A549 (cell line): ENCODE measurements around the gene FRG2C. TPM values are rescaled to one million over a fixed set of nuclear protein-coding genes. Genes with fewer than 3 reads are reported as not detected.
A peak's percentile ranks its signal among the peaks of the same experiment; 100 is the strongest.
"Not testable (repeated sequence)": the region's sequence is repeated elsewhere in the genome, so short reads cannot be mapped to it uniquely, and the experiment has no call there.

Experiments used
- ATAC-seq, 2 experiments: fragments of 200-7000 bp in 1 of 2; fragments of >200 bp in 1 of 2; cut with Nextera tagmentation in 1 of 2; cut with Tn5 transposase in 1 of 2; 3 replicates each; pipeline versions ENCODE4 v1.8.0 to v1.9.1; 2018 to 2020; ENCODE audit warnings: mild to moderate bottlenecking in 1 of 2, moderate library complexity in 1 of 2
- CTCF ChIA-PET: fragments of 300-600 bp; sonication (Branson Sonifier 250); formaldehyde crosslinking; extraction: SDS; loops from one replicate; lab custom pipeline; 2021; ENCODE audit warnings: antibody characterized with exemption, inconsistent platforms; lab: Yijun Ruan, JAX
- POLR2A ChIA-PET: fragments of 350-600 bp; formaldehyde crosslinking; extraction: SDS; loops from one replicate; lab custom pipeline; 2021; ENCODE audit warnings: antibody characterized with exemption, inconsistent platforms; lab: Yijun Ruan, JAX
- DNase-seq, 2 experiments: peaks; one replicate each; pipeline versions ENCODE4 v3.0.0 to v3.0.0-alpha.2; 2011 to 2016; ENCODE audit warnings: low read depth in 1 of 2, low spot score in 1 of 2
- FAIRE-seq: peaks from 2 replicates; lab custom pipeline; 2011; peaks lifted over from hg19 to GRCh38; lab: Jason Lieb, UNC
- H3K27ac ChIP-seq, 2 experiments: fragments of >200 bp; sonication (Bioruptor Twin); formaldehyde crosslinking; 3 replicates each; pipeline ENCODE4 v1.5.1; 2016 to 2017
- H3K4me1 ChIP-seq: fragments of >200 bp; sonication (Bioruptor Twin); formaldehyde crosslinking; 3 replicates; pipeline ENCODE4 v1.6.1; 2016
- H3K4me2 ChIP-seq: fragments of >200 bp; sonication (Bioruptor Twin); formaldehyde crosslinking; 3 replicates; pipeline ENCODE4 v1.6.1; 2016
- H3K4me3 ChIP-seq: fragments of >200 bp; sonication (Bioruptor Twin); formaldehyde crosslinking; 3 replicates; pipeline ENCODE4 v1.5.1; 2016
- H3K9me3 ChIP-seq: fragments of >200 bp; sonication (Bioruptor Twin); formaldehyde crosslinking; 3 replicates; pipeline ENCODE4 v1.6.1; 2016
- ATOH8 ChIP-seq: fragments of 250-450 bp; sonication (Bioruptor Pico); IDR thresholded peaks from 2 replicates; pipeline ENCODE4 v1.5.0; 2020; ENCODE audit warnings: low read depth, mild to moderate bottlenecking, moderate library complexity
- HOXB13 ChIP-seq: fragments of 250-450 bp; sonication (Bioruptor Pico); IDR thresholded peaks from 2 replicates; pipeline ENCODE4 v1.5.0; 2020; ENCODE audit warnings: low read depth, mild to moderate bottlenecking, moderate library complexity
- MAX ChIP-seq: IDR thresholded peaks from 2 replicates; pipeline ENCODE4 v1.6.1; 2012
- NFE2L2 ChIP-seq: fragments of 150-350 bp; conservative IDR thresholded peaks from 2 replicates; pipeline ENCODE4 v1.6.1; 2014; ENCODE audit warnings: low read length
- RCOR1 ChIP-seq: fragments of 150-350 bp; IDR thresholded peaks from 2 replicates; pipeline ENCODE4 v1.6.1; 2014; ENCODE audit warnings: antibody characterized with exemption, low read length, low read depth
- REST ChIP-seq: fragments of 200-600 bp; sonication (generic); IDR thresholded peaks from 2 replicates; pipeline ENCODE4 v1.6.1; 2016; ENCODE audit warnings: antibody characterized with exemption, mild to moderate bottlenecking, moderate library complexity
- TP53 ChIP-seq: fragments of 250-450 bp; sonication (Bioruptor Pico); IDR thresholded peaks from 2 replicates; pipeline ENCODE4 v1.5.0; 2021; ENCODE audit warnings: mild to moderate bottlenecking, moderate library complexity
- USF2 ChIP-seq: fragments of 450-650 bp; IDR thresholded peaks from 2 replicates; pipeline ENCODE4 v1.6.1; 2014; ENCODE audit warnings: antibody characterized with exemption
- ZSCAN20 ChIP-seq: fragments of 250-450 bp; sonication (Bioruptor Pico); IDR thresholded peaks from 2 replicates; pipeline ENCODE4 v1.8.0; 2022; ENCODE audit warnings: mild to moderate bottlenecking, moderate library complexity
- WGBS: methylation state at CpG from one replicate; pipeline ENCODE4 v1.1.6; 2017; ENCODE audit errors: missing lambda C conversion rate; 5-methylcytosine and 5-hydroxymethylcytosine counted together
- polyA minus RNA-seq: library from RNA; depleted of rRNA, polyadenylated mRNA; stranded (reverse); fragments of >200 nt; gene quantifications from 2 replicates; pipeline ENCODE4 v1.2.3, GENCODE V29; 2011; rRNA and poly(A)+ RNA removed
- polyA plus RNA-seq, 4 experiments: library from polyadenylated mRNA; depleted of rRNA in 3 of 4; stranded (reverse); fragments of >200 nt; fragmentation: RNase III in 1 of 4; extraction: RNeasy Plus Mini Kit Qiagen cat#74134 plus additional on column Dnase treatment in 1 of 4; gene quantifications; 2 replicates in 3 of 4; 3 replicates in 1 of 4; pipeline ENCODE4 v1.2.3, GENCODE V29; 2011 to 2017

The FRG2C gene
- polyA plus RNA-seq (2011; rRNA removed): 0.05 TPM in 2 replicates
- 0.03 TPM in 1 of 2 replicates, not detected in the other for polyA plus RNA-seq (2012; cell fraction: cytosol; rRNA removed)
- polyA plus RNA-seq (2012; cell fraction: nucleus; rRNA removed): not detected in 2 replicates
- not detected in 3 replicates for polyA plus RNA-seq (2017; fragmentation: RNase III; extraction: RNeasy Plus Mini Kit Qiagen cat#74134 plus additional on column Dnase treatment)
- polyA minus RNA-seq: not detected in 2 replicates

- ATAC-seq, H3K4me1 ChIP-seq, H3K9me3 ChIP-seq, H3K27ac ChIP-seq, H3K4me2 ChIP-seq, H3K4me3 ChIP-seq, CTCF ChIA-PET, FAIRE-seq, POLR2A ChIA-PET, DNase-seq: not testable (repeated sequence)
- WGBS: 26% methylated on average over 9 of the region's 9 CpGs
These were observed at the start of gene FRG2C for GRCh38 chr3:75664028-75664427. TSS of gene FRG2C (plus strand) at chr3:75664328. CDS start at chr3:75664380, 52 bp downstream.

- H3K9me3 ChIP-seq, H3K27ac ChIP-seq, FAIRE-seq, CTCF ChIA-PET, ATAC-seq, H3K4me3 ChIP-seq, POLR2A ChIA-PET, H3K4me1 ChIP-seq: not testable (repeated sequence)
- peak overlapping the region; percentile 65 for H3K4me2 ChIP-seq
- peak in 1 of 2 experiments; percentile 5 for DNase-seq
- 18% methylated on average over 14 of the region's 43 CpGs for WGBS
These were observed 45.3 kb upstream of the FRG2C start for GRCh38 chr3:75618666-75619305.

- ATAC-seq, DNase-seq, H3K27ac ChIP-seq, H3K4me1 ChIP-seq, CTCF ChIA-PET, POLR2A ChIA-PET, FAIRE-seq, H3K9me3 ChIP-seq: not testable (repeated sequence)
- Histone ChIP-seq H3K4me2 (peak overlapping the region; percentile 65), H3K4me3 (peak overlapping the region; percentile 24; the same call in 1 of the 3 replicates)
- WGBS: 23% methylated on average over 23 of the region's 52 CpGs
These were observed 44.6 kb upstream of the FRG2C start for GRCh38 chr3:75619481-75620031.

GRCh38 chr3:75621772-75622171 lies 42.4 kb upstream of the FRG2C start:
- H3K4me3 ChIP-seq, H3K4me1 ChIP-seq, H3K4me2 ChIP-seq, ATAC-seq, H3K9me3 ChIP-seq, CTCF ChIA-PET, FAIRE-seq, DNase-seq, POLR2A ChIA-PET, H3K27ac ChIP-seq: not testable (repeated sequence)
- WGBS: 40% methylated on average over 10 of the region's 10 CpGs

- FAIRE-seq, H3K9me3 ChIP-seq, H3K4me2 ChIP-seq, POLR2A ChIA-PET, H3K4me1 ChIP-seq, ATAC-seq, CTCF ChIA-PET, DNase-seq, H3K4me3 ChIP-seq, H3K27ac ChIP-seq: not testable (repeated sequence)
- no CpG with 5 or more reads among the region's 13 CpGs for WGBS
These were observed 40.5 kb upstream of the FRG2C start for GRCh38 chr3:75623656-75624055.

GRCh38 chr3:75630887-75631535 lies 33.1 kb upstream of the FRG2C start:
- H3K9me3 ChIP-seq, H3K4me2 ChIP-seq, ATAC-seq, CTCF ChIA-PET, DNase-seq, H3K4me3 ChIP-seq, POLR2A ChIA-PET, H3K4me1 ChIP-seq, H3K27ac ChIP-seq, FAIRE-seq: not testable (repeated sequence)
- WGBS: 0% methylated on average over 2 of the region's 2 CpGs

- no peak overlapping the region for H3K4me3 ChIP-seq
- no peaks in the 10 kb centered on the region for H3K9me3 ChIP-seq
- FAIRE-seq: no peak
- no peak overlapping the region for H3K27ac ChIP-seq
- H3K4me1 ChIP-seq: no peaks in the 10 kb centered on the region
- DNase-seq: no peak
- ATAC-seq: no peak
- ChIA-PET POLR2A (no interaction called here), CTCF (no interaction called here)
- 5% methylated on average over 3 of the region's 4 CpGs for WGBS
- H3K4me2 ChIP-seq: no peak overlapping the region
- no peak for TF ChIP-seq ATOH8 (CRISPR knock-in tag)
- no peak for TF ChIP-seq HOXB13 (CRISPR knock-in tag)
- TF ChIP-seq RCOR1: no peak
- TF ChIP-seq ZSCAN20 (CRISPR knock-in tag): no peak
- TF ChIP-seq NFE2L2: no peak
- TF ChIP-seq REST: no peak
- no peak for TF ChIP-seq MAX
- no peak for TF ChIP-seq TP53
- TF ChIP-seq USF2: no peak
These were observed 32.6 kb upstream of the FRG2C start for GRCh38 chr3:75631541-75631940.
